Stimulated activated CD4-positive, alpha-beta T cell treated with anti-CD3 and anti-CD28 coated beads, Interleukin-1b, Interleukin-23, amount 100 ng/mL, for 4 hours (primary cell): ENCODE results near the gene C1QL1.
A peak's percentile ranks its signal among the peaks of the same experiment; 100 is the strongest.

Experiments
- DNase-seq, 2 donors: peaks; one replicate each; pipeline ENCODE4 v3.0.0-alpha.2; 2020; ENCODE audit warnings: low read depth in 2 of 2

Gene C1QL1

GRCh38 chr17:44932096-44932786 is 35.9 kb downstream of the C1QL1 start:
- DNase-seq: no peak

GRCh38 chr17:44931376-44931775 is 36.7 kb downstream of the C1QL1 start:
- no peak for DNase-seq

- no peak for DNase-seq
These were observed 37.4 kb downstream of the C1QL1 start for GRCh38 chr17:44930667-44931066.

GRCh38 chr17:44928950-44929720 is 39.0 kb downstream of the C1QL1 start:
- DNase-seq: no peak

GRCh38 chr17:44928136-44928535 is 40.0 kb downstream of the C1QL1 start:
- DNase-seq: no peak

- no peak for DNase-seq
These were observed 40.4 kb downstream of the C1QL1 start for GRCh38 chr17:44927696-44928095.

- DNase-seq: no peak
These were observed 41.1 kb downstream of the C1QL1 start for GRCh38 chr17:44926821-44927525.

GRCh38 chr17:44925731-44926697 is 42.1 kb downstream of the C1QL1 start:
- no peak for DNase-seq

- no peak for DNase-seq
These were observed 44.0 kb downstream of the C1QL1 start for GRCh38 chr17:44924107-44924544.

GRCh38 chr17:44922746-44923470 is 45.2 kb downstream of the C1QL1 start:
- no peak for DNase-seq

GRCh38 chr17:44922136-44922535 is 46.0 kb downstream of the C1QL1 start:
- DNase-seq: no peak

- no peak for DNase-seq
These were observed 46.8 kb downstream of the C1QL1 start for GRCh38 chr17:44921122-44921882.

GRCh38 chr17:44920565-44920940 is 47.5 kb downstream of the C1QL1 start:
- no peak for DNase-seq

GRCh38 chr17:44919885-44920564 is 48.1 kb downstream of the C1QL1 start:
- DNase-seq: peak; percentile 29 to 41

- no peak for DNase-seq
These were observed 48.7 kb downstream of the C1QL1 start for GRCh38 chr17:44919411-44919810.

- DNase-seq: no peak
These were observed 50.1 kb downstream of the C1QL1 start for GRCh38 chr17:44918006-44918405.

GRCh38 chr17:44917456-44917855 is 50.6 kb downstream of the C1QL1 start:
- no peak for DNase-seq

- DNase-seq: no peak
These were observed 51.3 kb downstream of the C1QL1 start for GRCh38 chr17:44916781-44917241.
